CD14-positive monocyte (primary cell): ENCODE data around the gene DUOXA1. TPM values are rescaled to one million over a fixed set of nuclear protein-coding genes. Genes with fewer than 3 reads are reported as not detected.

Experiments
- DNase-seq, 3 donors: peaks; one replicate each; pipeline ENCODE4 v3.0.0-alpha.2; 2011 to 2022
- H2AFZ ChIP-seq: 2 replicates; pipeline ENCODE4 v1.6.0; 2012; ENCODE audit warnings: mild to moderate bottlenecking, low read depth, low read length, inconsistent platforms; ENCODE audit not compliant: insufficient read depth, poor library complexity, severe bottlenecking
- H3K27ac ChIP-seq, 2 donors: 1 replicate in 1 of 2; 2 replicates in 1 of 2; pipeline ENCODE4 v1.5.1; 2012 to 2013; ENCODE audit warnings: low read length in 2 of 2, control low read depth in 1 of 2, inconsistent platforms in 1 of 2, low read depth in 1 of 2, mild to moderate bottlenecking in 1 of 2
- H3K27me3 ChIP-seq, 2 donors: one replicate each; pipeline versions ENCODE4 v1.6.0 to v1.6.1; 2011 to 2013; ENCODE audit warnings: low read length in 2 of 2; ENCODE audit not compliant: control insufficient read depth in 2 of 2, insufficient read depth in 2 of 2
- H3K36me3 ChIP-seq, 2 donors: replicated peaks in 1 of 2; 1 replicate in 1 of 2; 2 replicates in 1 of 2; pipeline versions ENCODE4 v1.5.1 to v1.6.1; 2012 to 2013; ENCODE audit warnings: low read length in 2 of 2, control low read depth in 1 of 2, inconsistent platforms in 1 of 2, mild to moderate bottlenecking in 1 of 2; ENCODE audit not compliant: insufficient read depth in 2 of 2, control insufficient read depth in 1 of 2
- H3K4me1 ChIP-seq, 2 donors: 1 replicate in 1 of 2; 2 replicates in 1 of 2; pipeline versions ENCODE4 v1.5.1 to v1.6.1; 2012 to 2013; ENCODE audit warnings: low read length in 2 of 2, control low read depth in 1 of 2, inconsistent platforms in 1 of 2, mild to moderate bottlenecking in 1 of 2, moderate library complexity in 1 of 2; ENCODE audit not compliant: insufficient read depth in 2 of 2, control insufficient read depth in 1 of 2
- H3K4me2 ChIP-seq: replicated peaks from 2 replicates; pipeline ENCODE3; 2012; ENCODE audit warnings: low read length, moderate library complexity, mild to moderate bottlenecking; ENCODE audit not compliant: poor library complexity, severe bottlenecking; ENCODE audit errors: extremely low read depth
- H3K4me3 ChIP-seq, 3 experiments: fragments of 200-600 bp in 1 of 3; sonication (generic) in 1 of 3; replicated peaks in 1 of 3; 1 replicate in 2 of 3; 2 replicates in 1 of 3; pipeline ENCODE4 v1.5.1; 2011 to 2013; ENCODE audit warnings: low read length in 3 of 3, mild to moderate bottlenecking in 3 of 3, control low read depth in 2 of 3, low read depth in 2 of 3, inconsistent platforms in 1 of 3, moderate library complexity in 1 of 3
- H3K79me2 ChIP-seq: 2 replicates; pipeline ENCODE4 v1.6.0; 2012; ENCODE audit warnings: mild to moderate bottlenecking, control low read depth, inconsistent platforms, low read length, moderate library complexity; ENCODE audit not compliant: insufficient read depth
- H3K9ac ChIP-seq: 2 replicates; pipeline ENCODE4 v1.6.0; 2017; ENCODE audit warnings: low read length, mild to moderate bottlenecking; ENCODE audit not compliant: insufficient read depth, poor library complexity, severe bottlenecking
- H3K9me3 ChIP-seq, 2 donors: replicated peaks in 1 of 2; 1 replicate in 1 of 2; 2 replicates in 1 of 2; pipeline versions ENCODE4 v1.5.1 to v1.6.1; 2012 to 2013; ENCODE audit warnings: low read length in 2 of 2, control low read depth in 1 of 2; ENCODE audit not compliant: control insufficient read depth in 1 of 2, insufficient read depth in 1 of 2
- H4K20me1 ChIP-seq: 2 replicates; pipeline ENCODE4 v1.6.0; 2012; ENCODE audit warnings: mild to moderate bottlenecking, low read length, control low read depth, moderate library complexity; ENCODE audit not compliant: insufficient read depth
- H3K27ac Mint-ChIP-seq, 7 donors: one replicate each; pipeline ENCODE4 v1.8.0; 2020; ENCODE audit warnings: mild to moderate bottlenecking in 7 of 7, mixed read lengths in 7 of 7, moderate library complexity in 6 of 7, inconsistent platforms in 2 of 7
- H3K27me3 Mint-ChIP-seq, 3 donors: one replicate each; pipeline ENCODE4 v1.8.0; 2021 to 2022; ENCODE audit warnings: low read depth in 3 of 3, mild to moderate bottlenecking in 3 of 3, mixed read lengths in 3 of 3, moderate library complexity in 3 of 3, inconsistent platforms in 1 of 3
- H3K36me3 Mint-ChIP-seq, 2 donors: one replicate each; pipeline ENCODE4 v1.8.0; 2020; ENCODE audit warnings: mixed read lengths in 2 of 2, inconsistent platforms in 1 of 2, mild to moderate bottlenecking in 1 of 2
- H3K4me1 Mint-ChIP-seq: one replicate; pipeline ENCODE4 v1.8.0; 2020; ENCODE audit warnings: mild to moderate bottlenecking, mixed read lengths
- H3K4me3 Mint-ChIP-seq, 2 donors: one replicate each; pipeline ENCODE4 v1.8.0; 2020; ENCODE audit warnings: mild to moderate bottlenecking in 2 of 2, mixed read lengths in 2 of 2, moderate library complexity in 1 of 2
- H3K9me3 Mint-ChIP-seq, 7 donors: one replicate each; pipeline ENCODE4 v1.8.0; 2020 to 2022; ENCODE audit warnings: mixed read lengths in 7 of 7, mild to moderate bottlenecking in 6 of 7, moderate library complexity in 6 of 7, inconsistent platforms in 2 of 7
- CTCF ChIP-seq: fragments of 200-600 bp; IDR thresholded peaks from one replicate; pipeline ENCODE4 v1.8.0; 2022; ENCODE audit warnings: antibody characterized with exemption, mild to moderate bottlenecking
- WGBS: methylation state at CpG from one replicate; pipeline ENCODE4 v1.1.5; 2013; ENCODE audit warnings: missing lambda C conversion rate; ENCODE audit not compliant: insufficient coverage; 5-methylcytosine and 5-hydroxymethylcytosine counted together
- intact Hi-C, 2 donors: fragments of 100-400 bp; cut with micrococcal nuclease; formaldehyde crosslinking; loops; one replicate each; pipeline versions ENCODE4 v1.15.0 to v1.15.1; 2023
- polyA plus RNA-seq, 3 donors: library from polyadenylated mRNA; depleted of rRNA in 1 of 3; unstranded in 2 of 3; stranded (reverse) in 1 of 3; fragments of 300-500 nt in 2 of 3; fragments of >200 nt in 1 of 3; fragmentation: Illumina TruSeq in 2 of 3; gene quantifications; 1 replicate in 2 of 3; 2 replicates in 1 of 3; pipeline ENCODE4 v1.2.3, GENCODE V29; 2012 to 2021

DUOXA1 gene
- polyA plus RNA-seq, 3 donors = not detected

GRCh38 chr15:45088801-45089711 lies 40.6 kb downstream of the DUOXA1 start:
- H3K9me3 Mint-ChIP-seq = no peaks in the 10 kb centered on the region
- no peak for TF ChIP-seq CTCF
- no peak overlapping the region for H3K27ac ChIP-seq
- H3K27me3 Mint-ChIP-seq = peaks cover 0 to 9% (median 5%) of the 10 kb centered on the region in 3 donors
- H3K36me3 ChIP-seq = no peaks in the 10 kb centered on the region
- no peaks in the 10 kb centered on the region for H3K79me2 ChIP-seq
- no peaks in the 10 kb centered on the region for H3K4me1 ChIP-seq
- no peak overlapping the region for H3K4me2 ChIP-seq
- no peak overlapping the region for H3K9ac ChIP-seq
- intact Hi-C loops = no loop called here
- no peak overlapping the region for H3K27ac Mint-ChIP-seq
- peak overlapping the region in 1 of 2 donors; percentile 10 for H3K4me3 Mint-ChIP-seq
- no peak overlapping the region for H2AFZ ChIP-seq
- no peaks in the 10 kb centered on the region for H3K36me3 Mint-ChIP-seq
- DNase-seq = no peak
- H3K9me3 ChIP-seq = no peaks in the 10 kb centered on the region
- no CpG with 5 or more reads among the region's 10 CpGs for WGBS
- no peak overlapping the region for H3K4me3 ChIP-seq
- no peaks in the 10 kb centered on the region for H3K27me3 ChIP-seq
- H4K20me1 ChIP-seq = no peaks in the 10 kb centered on the region
- peaks cover 2% of the 10 kb centered on the region for H3K4me1 Mint-ChIP-seq

- 100% methylated on average over 1 of the region's 1 CpG for WGBS
- no peak overlapping the region for H3K4me3 Mint-ChIP-seq
- Histone ChIP-seq H3K4me1 (no peaks in the 10 kb centered on the region), H3K79me2 (no peaks in the 10 kb centered on the region), H3K27me3 (no peaks in the 10 kb centered on the region), H3K4me2 (no peak overlapping the region), H3K36me3 (no peaks in the 10 kb centered on the region), H3K4me3 (no peak overlapping the region), H3K27ac (no peak overlapping the region), H2AFZ (no peak overlapping the region), H3K9me3 (no peaks in the 10 kb centered on the region), H4K20me1 (no peaks in the 10 kb centered on the region), H3K9ac (no peak overlapping the region)
- DNase-seq = no peak
- no peaks in the 10 kb centered on the region for H3K36me3 Mint-ChIP-seq
- no peaks in the 10 kb centered on the region for H3K9me3 Mint-ChIP-seq
- H3K27me3 Mint-ChIP-seq = peaks cover 0 to 5% (median 4%) of the 10 kb centered on the region in 3 donors
- intact Hi-C loops = no loop called here
- H3K27ac Mint-ChIP-seq = no peak overlapping the region
- TF ChIP-seq CTCF = peak; percentile 24
- H3K4me1 Mint-ChIP-seq = no peaks in the 10 kb centered on the region
Observed at GRCh38 chr15:45087513-45087912, 42.2 kb downstream of the DUOXA1 start.
